ES-I3 (cell line): ENCODE measurements around the gene TRAF3IP3.
"Not testable (repeated sequence)": the region's sequence is repeated elsewhere in the genome, so short reads cannot be mapped to it uniquely, and the experiment has no call there.

Experiments
- H3K36me3 ChIP-seq: 2 replicates; pipeline ENCODE4 v1.6.1; 2013; ENCODE audit warnings: mild to moderate bottlenecking, low read length, control low read depth, moderate library complexity; ENCODE audit not compliant: insufficient read depth
- H3K4me1 ChIP-seq: 2 replicates; pipeline ENCODE4 v1.6.1; 2013; ENCODE audit warnings: mild to moderate bottlenecking, control low read depth, low read length; ENCODE audit not compliant: insufficient read depth
- H3K9ac ChIP-seq: 2 replicates; pipeline ENCODE4 v1.6.1; 2013; ENCODE audit warnings: low read depth, mild to moderate bottlenecking, low read length, moderate library complexity
- H3K9me3 ChIP-seq: 2 replicates; pipeline ENCODE4 v1.6.1; 2013; ENCODE audit warnings: mild to moderate bottlenecking, low read length, moderate library complexity; ENCODE audit not compliant: control insufficient read depth, insufficient read depth

Gene TRAF3IP3

DNA sequence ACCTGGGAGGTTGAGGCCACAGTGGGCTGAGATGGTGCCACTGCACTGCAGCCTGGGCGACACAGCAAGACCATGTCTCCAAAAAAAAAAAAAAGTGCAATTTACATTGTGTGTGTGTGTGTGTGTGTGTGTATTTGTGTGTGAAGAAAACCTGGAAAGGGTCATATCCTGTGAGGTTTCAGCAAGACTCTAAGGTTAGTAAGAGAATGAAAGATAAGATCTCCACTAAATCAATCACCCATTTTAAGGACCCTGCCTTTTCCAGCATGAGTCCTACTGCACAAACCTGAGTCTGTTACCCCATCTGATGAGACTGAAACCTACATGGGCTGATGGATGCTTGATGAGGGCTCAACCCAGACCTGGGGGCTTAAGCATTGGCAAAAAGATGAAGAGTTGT, 33.4 kb downstream of the TRAF3IP3 start:
- Histone ChIP-seq H3K4me1 (no peaks in the 10 kb centered on the region), H3K36me3 (peaks cover 3% of the 10 kb centered on the region; the same call in 1 of the 2 replicates), H3K9ac (no peak overlapping the region), H3K9me3 (no peaks in the 10 kb centered on the region)

DNA sequence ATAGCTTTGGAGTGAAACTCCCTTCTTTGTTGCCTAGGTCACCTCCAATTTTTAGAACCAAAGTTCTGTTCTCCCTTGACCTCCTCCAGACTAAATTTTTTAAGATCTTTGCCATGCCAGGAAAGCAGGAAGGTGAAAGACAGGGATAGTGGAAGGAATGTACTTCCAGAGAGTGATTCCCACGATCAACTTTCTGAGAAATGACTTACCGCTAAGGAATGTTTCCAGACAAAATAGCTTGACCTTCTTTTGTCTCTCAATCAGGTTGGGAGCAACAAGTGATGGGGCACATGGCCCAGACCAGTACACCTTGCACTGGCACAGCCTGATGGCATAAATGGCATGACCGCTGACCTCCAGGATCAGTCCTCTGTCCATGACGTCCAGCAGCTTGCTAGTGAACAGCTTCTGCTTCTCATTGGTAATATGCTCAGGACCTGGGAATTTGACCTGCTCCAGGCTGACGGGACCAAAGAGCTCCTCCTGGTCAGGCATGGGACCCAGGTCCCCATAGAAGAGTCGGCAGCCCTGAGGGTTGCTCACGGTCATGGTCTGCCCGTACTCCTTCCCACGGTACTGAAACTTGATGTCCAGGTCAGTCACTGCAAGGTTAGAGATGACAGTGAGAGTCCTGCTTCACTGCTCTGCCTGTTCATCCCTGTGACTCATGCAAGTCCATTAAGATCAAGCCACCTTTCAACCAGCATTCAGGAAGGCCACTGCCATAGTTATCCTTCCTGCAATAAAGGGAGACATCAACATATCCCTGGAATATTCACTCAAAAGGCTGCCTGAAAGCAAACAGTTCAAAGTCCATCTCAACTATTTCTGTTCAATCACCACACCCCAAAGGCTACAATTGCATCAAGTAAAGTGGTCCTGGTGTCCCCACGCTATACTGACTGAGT, 34.7 kb downstream of the TRAF3IP3 start:
- Histone ChIP-seq H3K9me3 (no peaks in the 10 kb centered on the region), H3K9ac (no peak overlapping the region), H3K4me1 (no peaks in the 10 kb centered on the region), H3K36me3 (peaks cover 3% of the 10 kb centered on the region; the same call in 1 of the 2 replicates)

DNA sequence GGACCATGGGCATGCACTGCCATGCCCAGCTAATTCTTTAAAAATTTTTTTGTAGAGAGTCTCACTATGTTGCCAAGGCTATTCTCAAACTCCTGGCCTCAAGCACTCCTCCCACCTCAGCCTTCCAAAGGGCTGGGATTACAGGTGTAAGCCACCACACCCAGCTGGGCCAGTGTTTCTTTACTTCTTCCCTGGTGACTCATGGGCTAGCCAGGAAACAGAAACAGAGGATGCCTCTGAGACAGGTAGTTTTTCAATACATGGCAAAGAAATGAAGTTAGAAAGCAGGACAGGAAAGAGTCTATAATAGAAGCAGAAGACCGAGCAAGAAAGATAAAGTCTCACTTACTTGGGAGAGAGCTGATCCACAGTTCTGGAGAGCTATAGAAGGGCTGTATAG, 36.1 kb downstream of the TRAF3IP3 start:
- no peaks in the 10 kb centered on the region for H3K9me3 ChIP-seq
- no peak overlapping the region for H3K9ac ChIP-seq
- no peaks in the 10 kb centered on the region for H3K4me1 ChIP-seq
- H3K36me3 ChIP-seq, result peaks cover 3% of the 10 kb centered on the region; the same call in 1 of the 2 replicates

DNA sequence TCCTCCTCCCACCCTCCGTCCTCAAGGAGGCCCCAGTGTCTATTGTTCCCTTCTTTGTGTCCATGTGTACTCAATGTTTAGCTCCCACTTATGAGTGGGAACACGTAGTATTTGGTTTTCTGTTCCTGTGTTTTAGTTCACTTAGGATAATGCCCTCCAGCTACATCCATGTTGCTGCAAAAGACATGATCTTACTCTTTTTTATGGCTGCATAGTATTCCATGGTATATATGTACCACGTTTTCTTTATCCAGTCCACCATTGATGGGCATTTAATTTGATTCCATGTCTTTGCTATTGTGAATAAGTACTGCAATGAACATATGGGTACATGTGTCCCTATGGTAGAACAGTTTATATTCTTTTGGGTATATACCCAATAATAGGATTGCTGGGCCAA, 37.9 kb downstream of the TRAF3IP3 start:
- H3K36me3 ChIP-seq, result not testable (repeated sequence)

DNA sequence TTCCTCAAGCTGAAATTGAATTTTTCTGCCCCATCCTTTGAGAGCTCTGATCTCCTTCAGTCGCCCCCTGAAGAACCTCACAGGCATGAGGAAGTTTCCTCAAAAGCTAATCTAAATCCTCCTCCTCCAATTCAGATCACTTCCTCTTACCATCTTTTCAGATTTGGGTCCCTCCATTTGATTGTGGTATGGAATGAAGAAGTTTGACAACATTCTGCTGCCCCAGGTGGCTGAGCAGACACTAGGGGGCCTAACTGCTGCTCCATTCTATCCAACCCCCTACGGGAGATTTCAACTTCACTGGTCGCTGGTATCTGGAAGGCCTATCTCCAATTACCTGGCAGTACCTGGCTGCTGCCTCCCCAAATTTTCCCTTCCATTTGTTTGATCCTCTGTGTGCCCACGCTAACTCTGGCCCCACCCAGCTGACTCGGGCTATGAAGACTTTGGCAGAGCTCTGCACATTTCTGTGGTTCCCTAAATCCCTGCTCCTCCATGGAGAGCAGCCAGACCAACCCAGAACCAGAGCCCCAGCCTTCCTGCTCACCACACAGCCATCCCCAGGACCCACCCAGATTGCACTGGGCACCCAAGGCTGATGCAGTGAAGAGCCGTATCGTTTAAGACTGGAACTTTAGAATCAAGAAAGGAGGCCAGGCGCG, 42.3 kb downstream of the TRAF3IP3 start:
- no peak overlapping the region for H3K9ac ChIP-seq
- H3K9me3 ChIP-seq, result no peaks in the 10 kb centered on the region
- H3K4me1 ChIP-seq, result no peaks in the 10 kb centered on the region
- H3K36me3 ChIP-seq, result no peaks in the 10 kb centered on the region

More for the DNA sequence above, 37.9 kb downstream of the TRAF3IP3 start:
- not testable (repeated sequence) for H3K4me1 ChIP-seq, H3K9me3 ChIP-seq, H3K9ac ChIP-seq

DNA sequence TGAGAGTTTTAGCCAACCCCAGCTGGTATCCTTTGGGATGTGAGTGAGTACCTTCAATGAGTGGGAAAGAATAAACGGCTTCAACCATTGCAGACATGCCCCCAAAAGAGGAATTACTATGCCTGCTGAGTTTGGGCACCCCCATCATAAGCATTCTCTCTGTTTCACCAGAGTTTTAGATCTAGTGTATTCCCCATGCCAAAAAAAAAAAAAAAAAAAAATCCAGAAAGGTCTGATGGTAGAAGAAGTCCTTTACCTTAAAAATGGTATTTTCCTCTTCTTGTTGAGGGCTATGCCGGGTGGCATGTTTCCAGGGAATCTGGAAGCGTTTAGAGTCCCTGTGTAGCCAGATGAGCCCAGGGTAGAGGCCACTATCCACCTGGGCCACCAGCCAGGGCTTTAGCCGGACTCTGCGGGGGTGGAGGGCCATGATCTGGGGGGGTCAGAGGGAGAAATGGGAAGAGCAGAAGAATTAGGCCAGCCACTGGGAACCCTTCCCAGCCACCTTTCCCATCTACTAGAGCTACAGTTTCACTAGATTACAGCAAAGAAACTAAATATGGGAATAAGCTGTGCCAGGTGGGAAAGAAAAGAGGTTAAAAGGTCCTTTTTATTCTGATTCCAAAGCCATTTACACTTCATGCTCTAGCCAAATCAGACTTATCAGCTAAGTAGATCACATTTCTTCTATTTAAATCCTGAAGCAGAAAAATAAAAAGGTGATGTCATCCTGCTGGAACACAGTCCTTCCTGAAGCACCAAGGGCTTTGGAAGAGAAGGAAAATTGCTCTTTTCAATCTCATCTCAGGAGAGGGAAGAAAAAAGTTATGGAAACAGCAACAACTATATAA, 45.4 kb downstream of the TRAF3IP3 start:
- Histone ChIP-seq H3K9me3 (no peaks in the 10 kb centered on the region), H3K9ac (no peak overlapping the region), H3K36me3 (no peaks in the 10 kb centered on the region), H3K4me1 (no peaks in the 10 kb centered on the region)

DNA sequence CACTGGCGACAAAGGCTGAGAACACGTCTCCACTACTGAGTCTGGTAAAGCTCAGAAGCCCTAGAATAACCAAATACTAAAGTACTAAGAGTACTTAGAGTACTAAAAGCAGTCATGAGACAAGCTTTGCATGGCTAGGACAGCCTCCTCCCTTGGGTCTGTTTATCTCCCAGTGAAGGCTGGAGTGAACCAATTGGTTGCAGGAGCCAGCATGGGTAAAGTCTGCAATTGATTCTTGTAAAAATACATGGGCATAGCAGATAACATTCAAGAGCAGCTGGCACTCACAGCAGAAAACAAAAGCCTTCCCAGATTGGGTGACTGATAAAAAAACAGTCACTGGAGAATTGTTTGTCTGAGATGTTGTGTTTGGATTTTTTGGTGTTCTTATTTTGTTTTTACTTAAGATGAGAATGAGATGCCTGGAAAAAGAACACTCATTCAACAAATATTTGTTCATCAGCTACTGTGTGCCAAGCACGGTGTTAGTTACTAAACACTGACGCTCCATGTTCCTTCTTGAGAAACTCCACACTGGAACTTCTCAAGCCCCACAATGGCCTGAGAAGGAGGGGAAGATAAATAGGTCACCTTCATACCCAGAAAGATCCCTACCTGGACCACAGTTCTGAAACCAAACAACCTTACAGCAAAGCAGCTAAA, 46.4 kb downstream of the TRAF3IP3 start:
- Histone ChIP-seq H3K9me3 (no peaks in the 10 kb centered on the region), H3K36me3 (no peaks in the 10 kb centered on the region), H3K4me1 (no peaks in the 10 kb centered on the region), H3K9ac (no peak overlapping the region)

DNA sequence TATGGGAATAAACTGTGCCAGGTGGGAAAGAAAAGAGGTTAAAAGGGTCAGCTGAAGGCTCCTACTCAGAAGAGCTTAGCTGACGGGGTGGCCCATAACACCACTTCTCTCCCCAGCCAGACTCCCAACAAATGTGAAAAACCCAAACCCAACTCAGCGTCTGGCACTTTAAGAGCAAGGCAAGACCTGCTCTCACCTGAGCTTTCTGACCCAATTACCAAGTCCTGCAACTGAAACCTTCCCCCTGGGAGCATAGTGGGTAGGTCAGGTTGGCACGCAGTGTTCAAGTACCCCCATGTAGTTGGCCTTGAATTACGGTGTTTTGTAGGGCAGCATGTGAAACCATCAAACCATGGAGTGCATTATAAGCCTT, 46.9 kb downstream of the TRAF3IP3 start:
- Histone ChIP-seq H3K36me3 (no peaks in the 10 kb centered on the region), H3K9me3 (no peaks in the 10 kb centered on the region), H3K9ac (no peak overlapping the region), H3K4me1 (no peaks in the 10 kb centered on the region; the same call in 1 of the 2 replicates)

DNA sequence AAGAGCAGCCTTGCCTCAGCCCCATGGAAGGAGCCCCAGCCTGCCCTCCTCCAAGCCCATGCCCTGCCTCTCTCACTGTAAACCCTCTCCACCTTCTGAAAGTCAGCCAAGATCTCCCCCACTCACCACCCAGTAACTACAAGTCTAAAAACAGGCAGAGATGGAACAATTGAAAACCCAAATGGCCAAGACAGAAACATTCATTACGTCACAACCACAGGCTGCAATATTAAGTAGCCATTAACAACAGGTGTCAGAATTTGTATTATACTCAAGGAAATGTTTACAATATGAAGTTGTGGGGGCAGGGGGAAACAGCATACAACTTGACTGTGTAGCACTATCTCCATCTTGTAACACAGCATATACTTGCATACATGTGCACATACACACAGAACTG, 47.7 kb downstream of the TRAF3IP3 start:
- no peak overlapping the region for H3K9ac ChIP-seq
- H3K9me3 ChIP-seq, result no peaks in the 10 kb centered on the region
- H3K4me1 ChIP-seq, result peaks cover 6% of the 10 kb centered on the region; the same call in 1 of the 2 replicates
- H3K36me3 ChIP-seq, result no peaks in the 10 kb centered on the region

DNA sequence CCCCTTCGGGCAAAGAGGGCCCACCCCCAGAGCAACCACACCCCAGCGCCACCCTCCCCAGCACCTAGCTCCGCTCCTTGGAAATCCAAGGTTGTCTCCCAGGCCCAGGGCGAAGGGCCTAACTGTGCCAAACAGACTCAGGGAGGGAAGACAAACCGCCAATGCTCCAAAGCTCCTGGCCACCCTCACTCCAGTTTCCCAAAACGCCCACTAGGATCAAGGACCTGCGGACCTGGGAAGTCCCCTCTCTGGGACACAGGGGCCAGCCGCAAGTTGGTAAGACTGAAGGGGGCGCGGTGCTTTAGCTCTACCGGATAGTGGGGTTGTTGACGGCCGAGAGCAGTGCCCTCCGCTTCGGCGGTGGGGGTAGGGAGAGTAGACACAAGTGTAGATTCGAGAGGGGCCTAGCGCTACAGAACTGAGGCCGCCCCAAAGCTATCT, 49.5 kb downstream of the TRAF3IP3 start:
- Histone ChIP-seq H3K9ac (peak overlapping the region; percentile 56), H3K4me1 (peaks cover 6% of the 10 kb centered on the region; the same call in 1 of the 2 replicates), H3K36me3 (no peaks in the 10 kb centered on the region), H3K9me3 (no peaks in the 10 kb centered on the region)

DNA sequence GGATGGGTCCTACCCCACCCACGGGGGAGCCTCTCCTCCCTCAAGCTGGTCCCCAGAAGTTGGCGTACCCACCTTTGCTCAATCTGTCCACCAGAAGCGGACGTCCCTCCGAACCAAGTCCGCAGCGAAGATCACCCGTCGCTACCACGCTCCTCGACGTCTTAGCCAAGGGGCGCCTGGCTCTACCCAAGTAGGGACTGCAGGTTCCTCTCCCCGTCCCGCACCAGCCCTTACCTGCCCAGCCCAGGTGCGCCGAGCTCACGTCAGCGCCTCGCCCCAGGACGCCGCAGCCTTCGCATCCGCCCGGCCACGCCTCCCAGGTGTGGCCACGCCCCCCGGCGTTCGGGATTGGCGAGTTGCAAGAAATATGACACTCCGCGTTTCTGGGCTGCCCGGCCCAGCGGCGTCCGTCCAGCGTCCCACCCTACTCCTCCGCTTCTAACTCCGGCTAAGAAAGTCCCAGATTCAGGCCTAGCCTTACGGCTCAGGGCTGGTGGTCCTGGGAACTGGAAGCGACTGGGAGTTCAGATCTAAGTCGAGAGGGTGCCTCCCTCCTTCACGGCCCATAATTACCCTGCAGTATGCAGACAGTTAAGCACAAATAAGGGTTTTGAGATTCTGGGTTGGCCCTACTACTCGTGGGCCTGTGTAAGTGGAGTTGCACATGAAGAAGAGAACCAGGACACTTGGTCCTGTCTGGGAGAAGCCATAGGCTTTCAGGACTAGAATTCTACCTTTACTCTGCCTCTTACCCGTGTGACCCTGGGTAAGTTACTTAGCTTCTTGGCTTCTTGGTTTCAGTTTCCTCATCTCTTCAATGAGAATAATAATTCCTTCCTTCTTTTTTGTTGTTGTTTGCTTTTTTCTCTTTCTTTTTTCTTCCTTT, 50.3 kb downstream of the TRAF3IP3 start, which contains the start of gene IRF6:
Gene IRF6, minus strand, starts transcription at position 268 of the 886 bp plus-strand sequence. CDS start 4,729 bp downstream, outside the sequence.
- Histone ChIP-seq H3K36me3 (no peaks in the 10 kb centered on the region), H3K4me1 (peaks cover 6% of the 10 kb centered on the region; the same call in 1 of the 2 replicates), H3K9me3 (no peaks in the 10 kb centered on the region), H3K9ac (peak within 1 kb of the TSS; percentile 56)

DNA sequence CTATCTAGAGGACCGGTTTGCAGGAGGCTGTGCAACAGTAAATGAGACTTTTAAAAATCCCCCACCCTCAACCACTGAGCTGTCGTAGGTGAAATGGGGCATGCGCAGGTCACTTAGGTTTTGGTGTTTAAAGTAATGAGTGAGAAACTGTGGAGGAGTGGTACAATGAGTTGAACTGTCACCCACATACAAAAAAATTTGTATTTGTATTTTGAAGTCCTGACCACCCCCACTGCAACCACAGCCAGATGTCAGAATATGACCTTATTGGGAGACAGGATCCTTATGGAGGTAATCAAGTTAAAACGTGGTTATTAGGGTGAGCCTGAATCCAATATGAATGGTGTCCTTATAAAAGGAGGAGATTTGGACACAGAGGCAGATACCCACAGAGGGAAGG, 51.7 kb downstream of the TRAF3IP3 start:
- H3K36me3 ChIP-seq, result no peaks in the 10 kb centered on the region
- peaks cover 6% of the 10 kb centered on the region; the same call in 1 of the 2 replicates for H3K4me1 ChIP-seq
- no peaks in the 10 kb centered on the region for H3K9me3 ChIP-seq
- H3K9ac ChIP-seq, result no peak overlapping the region

DNA sequence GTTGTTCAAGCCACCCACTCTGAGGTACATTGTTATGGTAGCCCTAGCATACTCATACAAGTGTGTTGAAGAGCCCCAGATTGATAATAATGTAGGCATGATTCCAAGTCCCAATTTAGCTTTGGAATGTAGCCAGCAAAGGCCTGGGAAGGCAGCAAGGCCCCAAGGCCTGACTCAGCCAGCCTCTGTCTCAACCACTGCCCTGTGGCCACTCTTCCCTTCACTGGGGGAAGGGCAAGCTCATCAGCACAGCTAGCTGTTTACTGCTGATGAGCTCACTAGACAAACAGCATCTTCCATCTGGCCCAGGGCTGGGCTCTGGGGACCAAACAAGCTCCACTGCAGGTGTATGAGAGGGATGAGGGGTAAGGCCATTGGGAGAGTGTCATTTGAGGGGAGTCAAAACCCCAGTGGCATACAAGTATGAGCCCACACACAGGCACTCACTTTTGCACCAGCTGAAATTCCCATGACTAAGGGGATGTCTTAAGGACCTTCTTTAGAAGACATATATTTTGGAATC, 52.3 kb downstream of the TRAF3IP3 start:
- Histone ChIP-seq H3K9me3 (no peaks in the 10 kb centered on the region), H3K36me3 (no peaks in the 10 kb centered on the region), H3K9ac (no peak overlapping the region), H3K4me1 (peaks cover 6% of the 10 kb centered on the region; the same call in 1 of the 2 replicates)
